Activated CD4-positive, alpha-beta T cell treated with anti-CD3 and anti-CD28 coated beads for 36 hours (primary cell): ENCODE measurements around the gene KRT37. TPM values are rescaled to one million over a fixed set of nuclear protein-coding genes. Genes with fewer than 3 reads are reported as not detected.
"Not testable (repeated sequence)": the region's sequence is repeated elsewhere in the genome, so short reads cannot be mapped to it uniquely, and the experiment has no call there.

ENCODE experiments used
- ATAC-seq: fragments of 200-7000 bp; cut with Tn5 transposase; one replicate; pipeline ENCODE4 v1.10.0; 2021; ENCODE audit warnings: mild to moderate bottlenecking, moderate library complexity
- CTCF ChIA-PET: fragments of 350-600 bp; sonication (Branson Sonifier 250); formaldehyde crosslinking; loops from one replicate; lab custom pipeline; 2021; ENCODE audit warnings: antibody characterized with exemption; lab: Charles Lee
- POLR2A ChIA-PET: fragments of 350-600 bp; sonication (Branson Sonifier 250); formaldehyde crosslinking; loops from one replicate; lab custom pipeline; 2021; ENCODE audit warnings: antibody characterized with exemption, inconsistent platforms; lab: Charles Lee
- DNase-seq: peaks from one replicate; pipeline ENCODE4 v3.0.0-alpha.2; 2020
- H3K27ac Mint-ChIP-seq: one replicate; pipeline ENCODE4 v1.8.0; 2021; ENCODE audit warnings: mixed read lengths
- H3K27me3 Mint-ChIP-seq: one replicate; pipeline ENCODE4 v1.8.0; 2021; ENCODE audit warnings: mixed read lengths
- H3K36me3 Mint-ChIP-seq: one replicate; pipeline ENCODE4 v1.8.0; 2021; ENCODE audit warnings: low read depth, mixed read lengths
- H3K4me1 Mint-ChIP-seq: one replicate; pipeline ENCODE4 v1.8.0; 2021; ENCODE audit warnings: mixed read lengths
- H3K4me3 Mint-ChIP-seq: one replicate; pipeline ENCODE4 v1.8.0; 2021; ENCODE audit warnings: mild to moderate bottlenecking, moderate library complexity, mixed read lengths
- H3K9me3 Mint-ChIP-seq: one replicate; pipeline ENCODE4 v1.8.0; 2021; ENCODE audit warnings: low read depth, mixed read lengths
- intact Hi-C, 2 experiments: fragments of 100-400 bp; cut with DNase I in 1 of 2; cut with micrococcal nuclease in 1 of 2; formaldehyde crosslinking; loops; one replicate each; pipeline versions ENCODE4 v1.14.2 to v1.15.1; 2022 to 2024; cut with DNase I, micrococcal nuclease
- total RNA-seq, 2 experiments: library from RNA; stranded (reverse); gene quantifications; one replicate each; pipeline ENCODE4 v1.2.3, GENCODE V29; 2021

KRT37 gene
- total RNA-seq, 2 experiments from 2014 or later: not detected

- intact Hi-C loops: no loop called here
Measured at GRCh38 chr17:41434415-41434814, 10.0 kb upstream of the KRT37 start.

GRCh38 chr17:41434005-41434404 is 9.6 kb upstream of the KRT37 start:
- Mint-ChIP-seq H3K4me3 (no peak overlapping the region), H3K36me3 (no peaks in the 10 kb centered on the region), H3K4me1 (no peaks in the 10 kb centered on the region), H3K27ac (no peak overlapping the region), H3K27me3 (peaks cover 2% of the 10 kb centered on the region), H3K9me3 (no peaks in the 10 kb centered on the region)
- DNase-seq (no peak), ATAC-seq (no peak)
- ChIA-PET POLR2A (no interaction called here), CTCF (interaction anchor here (0.7 to 1.4 kb wide), 2 partner anchors 54 to 62 kb away, joined by 3 to 5 read pairs; no protein-coding TSS in a partner anchor)
- intact Hi-C loops: no loop called here

More at GRCh38 chr17:41434415-41434814, 10.0 kb upstream of the KRT37 start:
- Mint-ChIP-seq H3K4me1 (no peaks in the 10 kb centered on the region), H3K27me3 (peaks cover 2% of the 10 kb centered on the region), H3K9me3 (no peaks in the 10 kb centered on the region), H3K36me3 (no peaks in the 10 kb centered on the region), H3K27ac (no peak overlapping the region), H3K4me3 (no peak overlapping the region)
- POLR2A ChIA-PET: no interaction called here
- no peak for DNase-seq
- no peak for ATAC-seq
- CTCF ChIA-PET: interaction anchor here (0.7 to 1.4 kb wide), 3 partner anchors 54 to 114 kb away, joined by 3 to 5 read pairs (median 3); no protein-coding TSS in a partner anchor

GRCh38 chr17:41433586-41433985 is 9.2 kb upstream of the KRT37 start:
- ChIA-PET POLR2A (no interaction called here), CTCF (interaction anchor here (0.6 to 1.4 kb wide), 2 partner anchors 55 to 125 kb away, joined by 3 to 5 read pairs; no protein-coding TSS in a partner anchor)
- Mint-ChIP-seq H3K4me3 (no peak overlapping the region), H3K36me3 (no peaks in the 10 kb centered on the region), H3K27me3 (peaks cover 4% of the 10 kb centered on the region), H3K4me1 (no peaks in the 10 kb centered on the region), H3K9me3 (no peaks in the 10 kb centered on the region), H3K27ac (no peak overlapping the region)
- DNase-seq: no peak
- ATAC-seq: no peak
- intact Hi-C loops: no loop called here

GRCh38 chr17:41430376-41430775 is 6.0 kb upstream of the KRT37 start:
- CTCF ChIA-PET: interaction anchor here (0.7 kb wide), 1 partner anchor 181 kb away, joined by 3 read pairs; no protein-coding TSS in a partner anchor
- POLR2A ChIA-PET, DNase-seq, H3K27ac Mint-ChIP-seq, H3K4me3 Mint-ChIP-seq, H3K36me3 Mint-ChIP-seq, ATAC-seq, H3K4me1 Mint-ChIP-seq, intact Hi-C loops, H3K27me3 Mint-ChIP-seq, H3K9me3 Mint-ChIP-seq: not testable (repeated sequence)

GRCh38 chr17:41429667-41430066 is 5.3 kb upstream of the KRT37 start:
- ChIA-PET POLR2A (no interaction called here), CTCF (interaction anchor here (0.6 kb wide), 1 partner anchor 10 kb away, joined by 3 read pairs; no protein-coding TSS in a partner anchor)
- Mint-ChIP-seq H3K9me3 (no peaks in the 10 kb centered on the region), H3K27me3 (peaks cover 4% of the 10 kb centered on the region), H3K27ac (no peak overlapping the region), H3K4me3 (no peak overlapping the region), H3K36me3 (no peaks in the 10 kb centered on the region), H3K4me1 (no peaks in the 10 kb centered on the region)
- intact Hi-C loops: no loop called here
- ATAC-seq: no peak
- DNase-seq: no peak

- ChIA-PET POLR2A (no interaction called here), CTCF (no interaction called here)
- H3K9me3 Mint-ChIP-seq: no peaks in the 10 kb centered on the region
- peaks cover 4% of the 10 kb centered on the region for H3K27me3 Mint-ChIP-seq
- no peak overlapping the region for H3K4me3 Mint-ChIP-seq
- no peaks in the 10 kb centered on the region for H3K36me3 Mint-ChIP-seq
- ATAC-seq (no peak), DNase-seq (no peak)
- H3K4me1 Mint-ChIP-seq: no peaks in the 10 kb centered on the region
- no peak overlapping the region for H3K27ac Mint-ChIP-seq
- intact Hi-C loops: no loop called here
Measured at GRCh38 chr17:41428591-41429291, 4.4 kb upstream of the KRT37 start.

GRCh38 chr17:41422586-41422985 is 1.8 kb downstream of the KRT37 start:
- H3K27me3 Mint-ChIP-seq, H3K36me3 Mint-ChIP-seq, ATAC-seq, H3K27ac Mint-ChIP-seq, POLR2A ChIA-PET, H3K4me3 Mint-ChIP-seq, H3K9me3 Mint-ChIP-seq, DNase-seq, intact Hi-C loops, H3K4me1 Mint-ChIP-seq: not testable (repeated sequence)
- CTCF ChIA-PET: interaction anchor here (1.1 kb wide), 1 partner anchor 126 kb away, joined by 3 read pairs; no protein-coding TSS in a partner anchor

- no peak for DNase-seq
- POLR2A ChIA-PET: no interaction called here
- no peaks in the 10 kb centered on the region for H3K36me3 Mint-ChIP-seq
- H3K27ac Mint-ChIP-seq: no peak overlapping the region
- CTCF ChIA-PET: interaction anchor here (0.5 kb wide), 1 partner anchor 239 kb away, joined by 3 read pairs; no protein-coding TSS in a partner anchor
- H3K27me3 Mint-ChIP-seq: no peaks in the 10 kb centered on the region
- H3K4me3 Mint-ChIP-seq: no peak overlapping the region
- ATAC-seq: no peak
- no peaks in the 10 kb centered on the region for H3K4me1 Mint-ChIP-seq
- H3K9me3 Mint-ChIP-seq: no peaks in the 10 kb centered on the region
- intact Hi-C loops: no loop called here
Measured at GRCh38 chr17:41421617-41422016, 2.8 kb downstream of the KRT37 start.

- intact Hi-C loops: no loop called here
- no peaks in the 10 kb centered on the region for H3K9me3 Mint-ChIP-seq
- H3K27ac Mint-ChIP-seq: no peak overlapping the region
- no peaks in the 10 kb centered on the region for H3K36me3 Mint-ChIP-seq
- ATAC-seq: no peak
- no peaks in the 10 kb centered on the region for H3K4me1 Mint-ChIP-seq
- H3K4me3 Mint-ChIP-seq: no peak overlapping the region
- DNase-seq: no peak
- no peaks in the 10 kb centered on the region for H3K27me3 Mint-ChIP-seq
- ChIA-PET CTCF (no interaction called here), POLR2A (no interaction called here)
Measured at GRCh38 chr17:41421116-41421515, 3.3 kb downstream of the KRT37 start.

- H3K27me3 Mint-ChIP-seq: no peaks in the 10 kb centered on the region
- no peaks in the 10 kb centered on the region for H3K9me3 Mint-ChIP-seq
- no peaks in the 10 kb centered on the region for H3K36me3 Mint-ChIP-seq
- no peak overlapping the region for H3K27ac Mint-ChIP-seq
- H3K4me3 Mint-ChIP-seq: no peak overlapping the region
- no peak for DNase-seq
- H3K4me1 Mint-ChIP-seq: no peaks in the 10 kb centered on the region
- ATAC-seq: no peak
- intact Hi-C loops: no loop called here
- POLR2A ChIA-PET: no interaction called here
- CTCF ChIA-PET: interaction anchor here (0.6 to 3.4 kb wide), 3 partner anchors 8 to 15 kb away, joined by 3 to 13 read pairs (median 3); no protein-coding TSS in a partner anchor
Measured at GRCh38 chr17:41420134-41420533, 4.3 kb downstream of the KRT37 start.

- Mint-ChIP-seq H3K4me1 (no peaks in the 10 kb centered on the region), H3K36me3 (no peaks in the 10 kb centered on the region), H3K9me3 (no peaks in the 10 kb centered on the region), H3K4me3 (no peak overlapping the region), H3K27me3 (no peaks in the 10 kb centered on the region), H3K27ac (no peak overlapping the region)
- intact Hi-C loops: no loop called here
- no peak for ATAC-seq
- ChIA-PET CTCF (interaction anchor here (0.7 to 3.4 kb wide), 2 partner anchors 10 to 15 kb away, joined by 3 to 13 read pairs; no protein-coding TSS in a partner anchor), POLR2A (no interaction called here)
- no peak for DNase-seq
Measured at GRCh38 chr17:41419716-41420115, 4.7 kb downstream of the KRT37 start.
